Central memory CD4-positive, alpha-beta T cell (primary cell): ENCODE measurements around the gene PAF1.
"Not testable (repeated sequence)": the region's sequence is repeated elsewhere in the genome, so short reads cannot be mapped to it uniquely, and the experiment has no call there.

Source experiments
- DNase-seq: peaks from one replicate; pipeline ENCODE4 v3.0.0; 2022

Gene PAF1

DNA sequence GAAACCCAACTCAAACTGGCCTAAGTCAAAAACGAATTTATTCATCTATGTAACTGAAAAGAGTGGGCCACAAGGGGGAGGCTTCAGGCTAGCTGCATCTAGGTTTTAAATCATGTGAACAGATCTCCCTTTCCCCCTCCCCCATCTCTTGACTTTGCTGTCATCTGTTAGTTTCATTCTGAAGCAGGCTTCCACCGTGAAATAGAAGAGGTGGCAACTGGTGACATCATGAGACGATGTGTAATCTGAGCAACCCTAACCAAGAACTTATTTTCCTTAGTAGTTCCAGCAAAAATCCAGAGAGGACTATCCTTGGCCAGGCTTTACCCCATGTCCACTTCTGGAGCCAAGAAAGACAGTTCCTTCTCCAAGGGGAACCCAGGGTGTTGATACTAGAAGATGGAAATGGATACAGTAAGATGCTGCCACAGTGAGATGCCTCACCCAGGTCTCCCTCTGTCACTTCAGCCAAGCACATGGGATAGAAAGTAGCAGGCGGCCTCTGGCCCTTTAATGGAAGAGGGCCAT lies 39.3 kb downstream of the PAF1 start:
- no peak for DNase-seq

DNA sequence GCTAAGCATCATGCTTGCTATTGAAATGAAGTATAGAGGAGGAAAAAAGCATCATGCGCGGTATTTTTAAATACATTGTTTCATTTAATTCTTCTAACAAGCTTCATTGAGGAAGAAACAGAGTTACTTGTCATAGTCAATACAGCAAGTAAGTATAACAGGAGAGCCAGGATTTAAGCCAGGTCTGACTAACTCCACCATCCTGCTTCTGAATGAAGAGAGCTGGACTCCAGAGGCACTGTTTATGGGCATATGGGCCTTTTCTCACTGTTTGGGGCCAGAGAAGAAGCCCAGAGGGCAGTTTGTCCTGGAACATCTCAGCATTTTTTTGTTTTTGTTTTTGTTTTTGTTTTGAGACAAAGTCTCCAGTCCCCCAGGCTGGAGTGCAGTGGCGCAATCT lies 40.8 kb downstream of the PAF1 start:
- DNase-seq: no peak

DNA sequence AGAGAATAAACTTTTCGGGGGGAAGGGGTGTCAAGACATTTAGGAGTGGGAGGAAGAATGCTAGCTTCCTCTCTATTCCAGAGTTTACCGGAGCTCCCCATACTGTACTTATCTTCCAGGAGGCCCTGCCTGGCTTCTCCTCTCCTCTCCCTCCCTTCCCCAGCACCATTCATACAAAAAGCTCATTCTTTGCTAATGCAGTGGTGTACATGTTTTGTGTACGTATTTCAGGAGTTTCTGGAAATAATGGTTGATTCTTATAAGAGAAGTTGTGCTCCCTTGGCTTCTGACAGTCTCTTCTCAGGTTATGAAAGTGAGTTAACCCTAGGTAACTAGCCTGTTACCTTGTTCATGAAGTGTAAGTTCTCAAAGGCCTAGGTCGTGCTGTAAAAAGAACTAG lies 41.6 kb downstream of the PAF1 start:
- no peak for DNase-seq

DNA sequence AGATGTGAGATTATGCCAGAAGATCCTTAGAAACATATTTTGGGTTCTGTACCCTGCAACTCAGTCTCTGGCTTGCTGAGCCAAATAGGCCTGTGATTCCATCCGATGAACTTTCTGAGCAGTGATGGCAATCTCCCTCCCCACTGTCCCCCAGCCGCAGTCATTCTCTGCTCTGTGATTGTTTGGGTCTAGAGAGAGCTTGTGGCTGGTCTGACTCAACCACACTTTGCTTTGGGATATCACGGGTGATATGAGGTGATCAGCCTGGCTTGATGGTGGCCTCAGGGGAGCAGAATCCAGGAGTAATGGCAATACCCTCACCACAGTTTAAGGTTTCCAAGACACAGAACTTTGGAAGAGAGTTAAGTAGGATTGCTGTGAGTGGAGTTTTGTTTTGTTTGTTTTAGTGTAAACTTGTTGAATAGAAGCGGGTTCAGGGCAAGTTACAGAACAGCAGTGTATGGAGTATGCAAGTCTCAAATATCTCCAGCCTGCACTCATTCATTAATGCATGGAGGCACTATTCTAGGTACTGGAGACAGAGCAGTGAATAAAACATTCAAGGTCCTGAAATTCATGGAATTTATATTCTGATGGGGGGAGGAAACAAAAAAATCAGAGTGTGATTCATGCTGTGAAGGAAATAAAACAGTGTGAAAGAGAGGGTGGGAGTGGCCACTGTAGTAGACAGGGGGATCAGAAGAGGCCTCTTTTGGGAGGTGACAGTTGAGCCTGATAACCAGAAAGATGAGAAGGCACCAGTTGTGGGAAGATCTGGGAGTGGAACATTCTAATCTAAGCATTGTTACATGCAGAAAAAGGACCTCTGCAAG lies 43.4 kb downstream of the PAF1 start:
- no peak for DNase-seq

DNA sequence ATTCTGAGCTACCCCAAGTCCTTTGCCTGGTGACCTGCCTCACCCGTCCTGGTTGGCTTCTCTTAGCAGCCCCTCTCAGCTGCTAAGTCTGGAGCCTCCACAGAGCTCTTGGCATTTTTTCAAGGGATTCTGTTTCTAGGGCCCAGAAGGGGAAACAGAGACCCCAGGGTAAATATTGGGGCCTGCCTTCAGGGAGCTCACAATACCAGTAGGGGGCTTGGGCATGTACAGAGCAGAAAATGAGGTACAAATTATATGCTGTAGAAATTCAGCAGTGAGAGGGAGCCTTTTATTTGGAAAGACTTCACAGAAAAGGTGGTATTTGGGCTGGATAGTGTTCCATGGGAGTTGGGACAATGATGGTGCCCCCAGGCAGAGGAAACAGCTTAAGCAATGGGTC lies 45.0 kb downstream of the PAF1 start:
- DNase-seq: no peak

DNA sequence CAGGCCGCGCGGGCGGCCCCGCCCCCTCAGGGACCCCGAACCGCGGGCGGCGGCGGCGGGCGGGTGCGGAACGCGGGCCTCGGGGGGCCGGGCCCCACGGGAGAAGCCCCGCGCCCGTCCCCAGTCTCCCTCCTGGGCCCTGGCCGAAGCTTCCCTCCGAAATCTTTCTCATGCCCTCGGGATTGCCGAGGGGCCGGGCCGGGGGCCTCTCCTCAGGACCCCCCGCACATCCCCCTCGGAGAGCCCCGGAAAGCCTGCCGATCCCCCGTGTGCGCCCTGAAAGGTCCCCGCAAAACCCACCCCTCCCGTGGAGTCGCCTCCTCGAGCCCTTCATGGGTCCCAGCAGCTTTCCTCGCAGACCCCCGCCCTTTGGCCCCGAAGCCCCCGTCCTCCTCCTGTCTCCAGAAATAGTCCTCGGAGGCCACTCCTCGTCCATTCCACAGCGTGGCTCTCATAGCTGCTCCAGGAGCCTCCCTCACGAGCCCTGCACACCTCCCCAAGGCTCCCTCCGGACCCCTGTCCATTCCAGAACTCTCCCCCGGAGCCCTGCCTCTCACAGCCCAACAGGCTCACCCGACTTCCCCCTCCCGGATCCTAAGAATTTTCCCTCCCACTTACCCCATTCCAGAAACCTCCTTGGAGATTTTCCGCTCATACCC lies 48.1 kb downstream of the PAF1 start:
- DNase-seq: no peak

DNA sequence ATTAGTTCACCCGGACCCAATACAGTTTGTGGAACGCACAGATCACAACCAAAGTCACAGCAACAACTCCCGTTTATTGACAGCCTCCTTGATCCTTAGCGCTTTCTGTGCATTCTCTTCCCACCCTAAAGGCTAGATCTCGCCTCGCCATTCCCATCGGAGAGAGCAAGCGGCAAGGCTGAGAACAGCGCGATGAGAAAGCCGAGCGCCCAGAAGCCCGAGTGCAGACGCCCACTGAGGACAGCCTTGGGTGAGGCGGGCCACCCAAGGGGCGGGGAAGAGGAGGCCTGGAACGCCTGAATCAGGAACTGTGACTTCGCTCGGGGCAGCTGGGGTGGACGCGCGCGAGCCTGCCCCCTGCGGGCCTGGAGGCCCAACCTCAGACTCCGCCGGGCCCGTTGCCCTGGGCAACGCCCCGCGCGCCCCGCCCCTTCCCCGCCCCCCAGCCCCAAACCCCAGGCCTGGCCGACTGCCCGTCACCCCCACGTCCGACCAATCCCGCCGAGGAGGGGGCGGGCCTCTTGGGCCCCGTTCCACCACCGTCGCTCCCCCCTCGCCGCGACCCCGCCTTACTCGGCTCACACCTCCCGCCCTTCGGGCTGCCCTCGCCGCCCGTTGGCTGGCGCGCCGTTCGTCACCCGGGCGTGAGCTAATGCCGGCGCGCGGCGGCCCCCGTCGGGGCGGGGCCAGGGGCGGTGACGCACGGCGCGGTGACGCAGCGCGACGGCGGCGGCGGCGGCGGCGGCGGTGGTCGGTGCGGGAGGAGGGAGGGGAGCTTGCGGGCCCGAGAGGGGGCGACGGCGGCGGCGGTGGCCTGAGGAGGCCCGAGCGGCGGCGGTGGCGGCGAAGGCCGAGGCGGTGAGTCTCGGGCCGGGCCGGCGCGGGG lies 48.9 kb downstream of the PAF1 start, which contains the start of gene SAMD4B:
Gene SAMD4B (plus strand): TSS at position 703 of the 886 bp plus-strand sequence. CDS start 14,473 bp downstream, outside the sequence.
- DNase-seq: peak; percentile 99

DNA sequence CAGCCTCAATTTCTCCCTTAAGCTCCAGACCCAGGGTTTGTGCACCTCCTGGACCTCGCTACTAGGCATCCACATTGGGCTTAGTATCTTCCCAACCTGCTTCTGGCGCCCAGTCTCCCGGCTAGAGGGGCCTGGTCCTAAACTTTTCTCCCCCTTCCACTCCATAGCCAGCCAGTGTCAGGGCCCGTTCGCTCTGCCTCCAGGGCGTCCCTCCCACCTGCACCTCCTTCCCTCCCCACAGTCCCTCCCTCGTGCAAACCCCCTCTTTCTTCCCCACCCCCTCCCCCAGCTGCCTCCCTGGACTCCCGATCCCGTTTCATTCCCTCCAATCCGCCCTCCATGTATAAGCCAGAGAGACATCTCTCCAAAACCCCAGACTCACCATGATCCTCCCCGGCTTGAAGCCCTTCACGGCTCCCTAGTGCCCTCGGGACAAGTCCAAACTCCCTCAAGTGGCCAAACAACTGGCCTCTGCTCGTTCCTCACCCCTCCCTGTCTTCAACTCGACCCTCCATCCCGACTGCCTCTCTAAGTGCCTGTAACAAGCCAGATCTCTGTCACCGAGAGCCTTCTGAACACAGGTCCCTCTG lies 49.7 kb downstream of the PAF1 start:
- no peak for DNase-seq

DNA sequence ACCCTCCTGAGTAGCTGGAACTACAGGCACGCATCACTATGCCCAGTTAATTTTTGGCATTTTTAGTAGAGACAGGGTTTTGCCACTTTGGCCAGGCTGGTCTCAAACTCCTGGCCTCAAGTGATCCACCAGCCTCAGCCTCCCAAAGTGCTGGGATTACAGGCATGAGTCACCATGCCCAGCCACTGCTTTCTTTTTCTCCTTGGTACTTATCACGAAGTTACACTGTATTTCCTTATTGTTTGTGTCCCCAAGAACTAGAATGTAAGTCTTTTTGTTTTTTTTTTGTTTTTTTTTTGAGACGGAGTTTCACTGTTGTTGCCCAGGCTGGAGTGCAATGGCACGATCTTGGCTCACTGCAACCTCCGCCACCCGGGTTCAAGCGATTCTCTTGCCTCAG lies 50.8 kb downstream of the PAF1 start:
- not testable (repeated sequence) for DNase-seq

DNA sequence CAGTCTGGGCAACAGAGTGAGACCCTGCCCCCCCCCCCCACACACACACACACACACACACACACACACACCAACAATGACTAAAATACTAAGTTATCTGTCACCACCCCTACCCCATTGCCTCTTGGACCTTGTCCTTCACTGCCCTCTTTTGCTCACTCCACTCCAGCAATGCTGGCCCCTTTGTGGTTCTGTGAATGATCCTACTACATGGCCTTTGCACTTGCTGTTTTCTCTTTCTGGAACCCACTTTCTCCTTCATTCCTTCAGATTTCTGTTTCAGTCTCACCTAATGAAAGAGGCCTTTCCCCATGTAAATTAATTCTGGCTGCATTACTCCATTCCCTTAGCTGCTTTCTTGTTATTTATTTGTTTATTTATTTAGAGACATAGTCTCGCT lies 51.2 kb downstream of the PAF1 start:
- DNase-seq: no peak

DNA sequence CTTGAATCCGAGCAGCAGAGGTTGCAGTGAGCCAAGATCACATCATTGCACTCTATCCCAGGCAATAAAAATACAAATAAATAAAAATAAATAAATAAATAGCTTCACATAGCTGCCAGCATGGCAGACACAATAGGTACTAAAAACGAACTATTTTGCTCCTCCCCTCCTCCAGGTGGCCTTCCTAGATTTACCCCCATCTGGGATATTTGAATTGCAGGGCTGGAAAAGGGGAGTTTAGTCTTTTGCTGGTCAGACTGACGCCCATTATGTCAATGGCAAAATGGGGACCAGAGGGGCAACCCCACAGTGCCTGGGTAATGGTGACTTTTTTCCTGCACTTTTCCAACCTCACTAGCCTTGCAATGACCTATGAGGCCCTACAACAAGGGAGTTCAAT lies 54.4 kb downstream of the PAF1 start:
- DNase-seq: no peak
